ENCODE measurements around the gene POMZP3.
"Not testable (repeated sequence)": the region's sequence is repeated elsewhere in the genome, so short reads cannot be mapped to it uniquely, and the experiment has no call there.

DNA sequence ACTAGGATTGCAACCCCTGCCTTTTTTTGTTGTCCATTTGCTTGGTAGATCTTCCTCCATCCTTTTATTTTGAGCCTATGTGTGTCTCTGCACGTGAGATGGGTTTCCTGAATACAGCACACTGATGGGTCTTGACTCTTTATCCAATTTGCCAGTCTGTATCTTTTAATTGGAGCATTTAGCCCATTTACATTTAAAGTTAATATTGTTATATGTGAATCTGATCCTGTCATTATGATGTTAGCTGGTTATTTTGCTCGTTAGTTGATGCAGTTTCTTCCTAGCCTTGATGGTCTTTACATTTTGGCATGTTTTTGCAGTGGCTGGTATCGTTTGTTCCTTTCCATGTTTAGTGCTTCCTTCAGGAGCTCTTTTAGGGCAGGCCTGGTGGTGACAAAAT, 62.1 kb downstream of the POMZP3 start:
- TF ChIP-seq, protein P1, sequence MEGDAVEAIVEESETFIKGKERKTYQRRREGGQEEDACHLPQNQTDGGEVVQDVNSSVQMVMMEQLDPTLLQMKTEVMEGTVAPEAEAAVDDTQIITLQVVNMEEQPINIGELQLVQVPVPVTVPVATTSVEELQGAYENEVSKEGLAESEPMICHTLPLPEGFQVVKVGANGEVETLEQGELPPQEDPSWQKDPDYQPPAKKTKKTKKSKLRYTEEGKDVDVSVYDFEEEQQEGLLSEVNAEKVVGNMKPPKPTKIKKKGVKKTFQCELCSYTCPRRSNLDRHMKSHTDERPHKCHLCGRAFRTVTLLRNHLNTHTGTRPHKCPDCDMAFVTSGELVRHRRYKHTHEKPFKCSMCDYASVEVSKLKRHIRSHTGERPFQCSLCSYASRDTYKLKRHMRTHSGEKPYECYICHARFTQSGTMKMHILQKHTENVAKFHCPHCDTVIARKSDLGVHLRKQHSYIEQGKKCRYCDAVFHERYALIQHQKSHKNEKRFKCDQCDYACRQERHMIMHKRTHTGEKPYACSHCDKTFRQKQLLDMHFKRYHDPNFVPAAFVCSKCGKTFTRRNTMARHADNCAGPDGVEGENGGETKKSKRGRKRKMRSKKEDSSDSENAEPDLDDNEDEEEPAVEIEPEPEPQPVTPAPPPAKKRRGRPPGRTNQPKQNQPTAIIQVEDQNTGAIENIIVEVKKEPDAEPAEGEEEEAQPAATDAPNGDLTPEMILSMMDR (IDR thresholded peaks at IDR 0.05; ENCODE audit: insufficient read depth, low read length, poor library complexity, severe bottlenecking), result not testable (repeated sequence)
- TF ChIP-seq EZH2phosphoT487 (conservative IDR thresholded peaks at IDR 0.05; ENCODE audit: low read length), result not testable (repeated sequence)

Measured in SU-DHL-6 (cell line).